ENCODE data around the gene BMPER.

The BMPER gene

DNA sequence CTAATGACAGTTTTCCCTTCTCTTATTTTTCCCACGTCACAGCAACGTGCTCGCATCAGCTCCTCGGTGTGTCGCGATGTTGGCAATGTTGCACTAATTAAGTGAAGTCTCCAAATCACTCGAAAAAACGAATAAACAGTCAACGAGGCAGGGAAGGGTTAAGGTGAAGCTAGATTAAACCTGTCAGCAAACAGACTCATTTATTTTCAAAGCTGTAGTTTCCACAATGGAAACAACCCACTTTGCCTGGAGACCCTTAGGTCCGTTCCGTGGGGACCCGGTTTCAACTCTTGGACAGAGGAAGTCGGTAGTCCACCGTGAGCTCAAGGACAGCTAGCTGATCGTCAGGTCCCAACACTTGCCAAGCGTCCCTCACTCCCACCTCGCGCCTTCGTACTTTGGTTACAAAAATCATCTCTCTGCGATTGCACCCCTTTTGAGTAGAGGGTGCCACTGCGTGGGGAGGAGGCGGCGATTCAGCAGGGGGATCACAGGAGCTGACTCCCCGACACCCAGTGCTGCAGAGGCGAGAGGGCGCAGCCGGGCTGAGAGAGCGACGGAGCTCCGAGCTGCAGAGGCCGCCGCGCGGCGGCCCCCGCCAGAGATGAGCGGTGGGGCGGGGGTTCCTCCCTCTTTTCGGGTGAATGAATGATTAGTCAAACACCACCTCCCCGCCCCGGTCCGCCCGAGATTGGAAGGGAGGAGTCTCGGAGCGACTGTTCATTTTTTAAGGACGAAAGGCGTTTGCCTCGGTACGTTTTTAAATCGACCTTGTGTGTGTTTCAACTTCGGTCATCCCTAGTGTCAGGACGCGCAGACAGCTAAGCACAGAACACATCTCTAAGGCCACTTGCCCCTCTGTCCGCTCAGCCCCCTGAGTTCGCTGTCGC, 1.3 kb upstream of the BMPER start:
- H3K36me3 ChIP-seq (ENCODE audit: low read length), result no peaks in the 10 kb centered on the region
- no peaks in the 10 kb centered on the region for H3K79me2 ChIP-seq (ENCODE audit: insufficient read depth, low read length)
- H3K9ac ChIP-seq (ENCODE audit: low read length), result no peak overlapping the region
- H3K9me3 ChIP-seq (ENCODE audit: insufficient read depth, low read length), result no peaks in the 10 kb centered on the region
- H3K4me3 ChIP-seq (ENCODE audit: insufficient read depth, low read length, poor library complexity, severe bottlenecking), result no peak overlapping the region
- H2AFZ ChIP-seq (ENCODE audit: low read depth, low read length, severe bottlenecking), result no peak overlapping the region
- TF ChIP-seq, protein P1, sequence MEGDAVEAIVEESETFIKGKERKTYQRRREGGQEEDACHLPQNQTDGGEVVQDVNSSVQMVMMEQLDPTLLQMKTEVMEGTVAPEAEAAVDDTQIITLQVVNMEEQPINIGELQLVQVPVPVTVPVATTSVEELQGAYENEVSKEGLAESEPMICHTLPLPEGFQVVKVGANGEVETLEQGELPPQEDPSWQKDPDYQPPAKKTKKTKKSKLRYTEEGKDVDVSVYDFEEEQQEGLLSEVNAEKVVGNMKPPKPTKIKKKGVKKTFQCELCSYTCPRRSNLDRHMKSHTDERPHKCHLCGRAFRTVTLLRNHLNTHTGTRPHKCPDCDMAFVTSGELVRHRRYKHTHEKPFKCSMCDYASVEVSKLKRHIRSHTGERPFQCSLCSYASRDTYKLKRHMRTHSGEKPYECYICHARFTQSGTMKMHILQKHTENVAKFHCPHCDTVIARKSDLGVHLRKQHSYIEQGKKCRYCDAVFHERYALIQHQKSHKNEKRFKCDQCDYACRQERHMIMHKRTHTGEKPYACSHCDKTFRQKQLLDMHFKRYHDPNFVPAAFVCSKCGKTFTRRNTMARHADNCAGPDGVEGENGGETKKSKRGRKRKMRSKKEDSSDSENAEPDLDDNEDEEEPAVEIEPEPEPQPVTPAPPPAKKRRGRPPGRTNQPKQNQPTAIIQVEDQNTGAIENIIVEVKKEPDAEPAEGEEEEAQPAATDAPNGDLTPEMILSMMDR (IDR thresholded peaks at IDR 0.05; ENCODE audit: insufficient read depth, low read length, poor library complexity, severe bottlenecking), result no peak
- H3F3A ChIP-seq (ENCODE audit: insufficient read depth), result no peaks in the 10 kb centered on the region
- H4K20me1 ChIP-seq (ENCODE audit: low read depth, low read length), result no peaks in the 10 kb centered on the region
- no peaks in the 10 kb centered on the region for H3K27me3 ChIP-seq (ENCODE audit: low read length)
- no peaks in the 10 kb centered on the region for H3K9me2 ChIP-seq (replicated peaks; ENCODE audit: insufficient read depth, low read length)
- no peak overlapping the region for H3K4me2 ChIP-seq (ENCODE audit: low read depth, low read length, poor library complexity, severe bottlenecking)
- H3K27ac ChIP-seq (ENCODE audit: low read depth, low read length), result no peak overlapping the region

DNA sequence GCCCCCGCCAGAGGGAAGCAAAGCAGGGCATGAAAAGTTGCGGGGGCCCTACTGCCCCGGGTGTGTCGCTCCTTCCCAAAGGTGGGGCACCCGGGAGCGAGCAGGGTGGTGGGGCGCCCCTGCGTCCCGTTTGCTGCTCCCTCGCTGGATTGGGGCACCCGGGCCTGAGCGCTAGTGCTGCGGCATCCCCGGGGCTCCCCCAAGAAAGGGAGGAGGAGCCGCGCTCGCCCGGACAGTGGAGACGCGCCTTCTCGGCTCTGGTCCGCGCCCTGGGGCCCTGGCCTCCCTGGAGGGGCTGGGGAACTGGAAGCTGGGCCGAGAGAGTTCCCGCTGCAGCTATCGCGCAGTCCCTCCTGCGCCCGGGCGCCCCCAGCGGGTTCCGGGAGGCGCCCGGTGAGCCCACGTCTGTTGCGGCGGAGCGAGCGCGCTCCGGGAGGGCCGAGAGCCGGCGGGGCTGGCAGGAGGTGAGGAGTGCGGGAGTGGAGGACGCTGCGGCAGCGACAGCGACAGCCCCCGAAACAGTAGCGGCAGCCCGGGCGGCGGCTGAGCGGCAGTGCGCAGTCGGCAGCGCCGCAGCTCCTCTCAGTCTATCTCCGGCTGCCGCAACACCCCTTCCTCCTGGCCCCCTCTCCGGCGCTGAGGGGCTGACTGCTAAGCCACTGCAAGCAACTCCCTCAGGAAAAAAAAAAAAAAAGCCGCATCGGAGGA, 504 bp upstream of the BMPER start:
- H3K27me3 ChIP-seq (ENCODE audit: low read length), result no peaks in the 10 kb centered on the region
- no peak overlapping the region for H3K4me3 ChIP-seq (ENCODE audit: insufficient read depth, low read length, poor library complexity, severe bottlenecking)
- no peak for TF ChIP-seq EZH2phosphoT487 (conservative IDR thresholded peaks at IDR 0.05; ENCODE audit: low read length)
- TF ChIP-seq, protein P1 (IDR thresholded peaks at IDR 0.05; ENCODE audit: insufficient read depth, low read length, poor library complexity, severe bottlenecking), result no peak
- H3K79me2 ChIP-seq (ENCODE audit: insufficient read depth, low read length), result no peaks in the 10 kb centered on the region
- H3K27ac ChIP-seq (ENCODE audit: low read depth, low read length), result no peak overlapping the region
- H3K9me3 ChIP-seq (ENCODE audit: insufficient read depth, low read length), result no peaks in the 10 kb centered on the region
- H2AFZ ChIP-seq (ENCODE audit: low read depth, low read length, severe bottlenecking), result no peak overlapping the region
- no peak overlapping the region for H3K9ac ChIP-seq (ENCODE audit: low read length)
- H3K4me2 ChIP-seq (ENCODE audit: low read depth, low read length, poor library complexity, severe bottlenecking), result no peak overlapping the region
- no peaks in the 10 kb centered on the region for H3F3A ChIP-seq (ENCODE audit: insufficient read depth)
- H3K9me2 ChIP-seq (replicated peaks; ENCODE audit: insufficient read depth, low read length), result no peaks in the 10 kb centered on the region
- H3K36me3 ChIP-seq (ENCODE audit: low read length), result no peaks in the 10 kb centered on the region
- H4K20me1 ChIP-seq (ENCODE audit: low read depth, low read length), result no peaks in the 10 kb centered on the region

DNA sequence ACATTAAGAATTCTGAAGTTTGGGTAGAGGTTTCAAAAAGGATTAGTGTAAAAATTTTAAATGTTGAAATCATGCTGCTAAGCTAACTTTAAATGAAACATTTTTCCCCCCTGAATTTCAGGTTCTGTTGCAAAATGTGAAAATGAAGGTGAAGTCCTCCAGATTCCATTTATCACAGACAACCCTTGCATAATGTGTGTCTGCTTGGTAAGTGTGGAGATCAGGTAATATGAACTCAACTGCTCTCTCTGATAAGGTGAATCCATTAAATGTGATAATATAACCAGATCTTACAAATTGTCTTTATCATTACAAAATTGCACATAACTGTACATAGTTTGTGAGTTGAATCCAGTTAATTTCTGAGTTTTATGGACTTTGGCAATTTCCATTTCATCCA, 1.4 kb downstream of the BMPER start:
- no peak overlapping the region for H3K4me2 ChIP-seq (ENCODE audit: low read depth, low read length, poor library complexity, severe bottlenecking)
- H3K27me3 ChIP-seq (ENCODE audit: low read length), result no peaks in the 10 kb centered on the region
- H4K20me1 ChIP-seq (ENCODE audit: low read depth, low read length), result no peaks in the 10 kb centered on the region
- no peaks in the 10 kb centered on the region for H3K9me3 ChIP-seq (ENCODE audit: insufficient read depth, low read length)
- no peak overlapping the region for H3K27ac ChIP-seq (ENCODE audit: low read depth, low read length)
- H3K36me3 ChIP-seq (ENCODE audit: low read length), result no peaks in the 10 kb centered on the region
- H3K9me2 ChIP-seq (replicated peaks; ENCODE audit: insufficient read depth, low read length), result no peaks in the 10 kb centered on the region
- H3K79me2 ChIP-seq (ENCODE audit: insufficient read depth, low read length), result no peaks in the 10 kb centered on the region
- no peaks in the 10 kb centered on the region for H3F3A ChIP-seq (ENCODE audit: insufficient read depth)
- H3K4me3 ChIP-seq (ENCODE audit: insufficient read depth, low read length, poor library complexity, severe bottlenecking), result no peak overlapping the region
- no peak overlapping the region for H3K9ac ChIP-seq (ENCODE audit: low read length)
- TF ChIP-seq, protein P1 (IDR thresholded peaks at IDR 0.05; ENCODE audit: insufficient read depth, low read length, poor library complexity, severe bottlenecking), result no peak
- TF ChIP-seq EZH2phosphoT487 (conservative IDR thresholded peaks at IDR 0.05; ENCODE audit: low read length), result no peak
- no peak overlapping the region for H2AFZ ChIP-seq (ENCODE audit: low read depth, low read length, severe bottlenecking)
